ENCODE results near the gene FAM222B.

- no peak for TF ChIP-seq CTCF (IDR thresholded peaks at IDR 0.05)
- no peak for TF ChIP-seq POLR2A (IDR thresholded peaks at IDR 0.05)
These were observed 90.8 kb downstream of the FAM222B start for GRCh38 chr17:28751600-28752366.

Data from heart left ventricle (tissue), 13 donors.